Measurements from ENCODE around the gene RBP5. TPM values are rescaled to one million over a fixed set of nuclear protein-coding genes. Genes with fewer than 3 reads are reported as not detected.
A peak's percentile ranks its signal among the peaks of the same experiment; 100 is the strongest.

RBP5 gene
- total RNA-seq, 2 experiments from 2014 or later = 0.21 TPM; not detected in 1

GRCh38 chr12:7143564-7143963 lies 14.9 kb upstream of the RBP5 start:
- CTCF ChIA-PET = interaction anchor here (0.9 to 2.3 kb wide), 10 partner anchors 10 to 494 kb away, joined by 3 to 10 read pairs (median 4); no protein-coding TSS in a partner anchor
- H3K9me3 Mint-ChIP-seq = no peaks in the 10 kb centered on the region
- peaks cover 6% of the 10 kb centered on the region for H3K4me1 Mint-ChIP-seq (ENCODE audit: low read depth)
- POLR2A ChIA-PET = no interaction called here
- intact Hi-C loops (cut with micrococcal nuclease) = no loop called here
- peaks cover 23% of the 10 kb centered on the region for H3K36me3 Mint-ChIP-seq
- no peak overlapping the region for H3K4me3 Mint-ChIP-seq
- no peak for DNase-seq
- no peaks in the 10 kb centered on the region for H3K27me3 Mint-ChIP-seq
- H3K27ac Mint-ChIP-seq = no peak overlapping the region

- Mint-ChIP-seq H3K36me3 (peaks cover 24% of the 10 kb centered on the region), H3K27me3 (no peaks in the 10 kb centered on the region), H3K4me1 (ENCODE audit: low read depth) (peaks cover 6% of the 10 kb centered on the region), H3K9me3 (no peaks in the 10 kb centered on the region), H3K4me3 (no peak overlapping the region), H3K27ac (no peak overlapping the region)
- intact Hi-C loops (cut with micrococcal nuclease) = loop anchor here (1.0 kb wide), 1 partner anchor 45 kb away; no protein-coding TSS in a partner anchor
- POLR2A ChIA-PET = interaction anchor here (0.7 kb wide), 1 partner anchor 125 kb away, joined by 3 read pairs; the partner anchor contains the start of gene LPCAT3
- CTCF ChIA-PET = interaction anchor here (1.0 to 2.3 kb wide), 7 partner anchors 11 to 495 kb away, joined by 3 to 10 read pairs (median 4); no protein-coding TSS in a partner anchor
- no peak for DNase-seq
Observed at GRCh38 chr12:7142809-7143465, 14.2 kb upstream of the RBP5 start.

GRCh38 chr12:7142056-7142644 lies 13.5 kb upstream of the RBP5 start:
- H3K9me3 Mint-ChIP-seq = no peaks in the 10 kb centered on the region
- peaks cover 26% of the 10 kb centered on the region for H3K36me3 Mint-ChIP-seq

GRCh38 chr12:7141351-7142005 lies 12.8 kb upstream of the RBP5 start:
- Mint-ChIP-seq H3K9me3 (no peaks in the 10 kb centered on the region), H3K27ac (no peak overlapping the region), H3K36me3 (peaks cover 24% of the 10 kb centered on the region), H3K4me1 (ENCODE audit: low read depth) (peaks cover 6% of the 10 kb centered on the region), H3K4me3 (no peak overlapping the region), H3K27me3 (no peaks in the 10 kb centered on the region)
- ChIA-PET POLR2A (interaction anchor here (0.6 kb wide), 1 partner anchor 443 kb away, joined by 4 read pairs; no protein-coding TSS in a partner anchor), CTCF (interaction anchor here (1.0 to 2.3 kb wide), 6 partner anchors 13 to 496 kb away, joined by 3 to 10 read pairs (median 6); no protein-coding TSS in a partner anchor)
- intact Hi-C loops (cut with micrococcal nuclease) = loop anchor here (1.0 kb wide), 1 partner anchor 47 kb away; no protein-coding TSS in a partner anchor
- no peak for DNase-seq

More at GRCh38 chr12:7142056-7142644, 13.5 kb upstream of the RBP5 start:
- intact Hi-C loops (cut with micrococcal nuclease) = loop anchor here (1.0 kb wide), 1 partner anchor 46 kb away; no protein-coding TSS in a partner anchor
- Mint-ChIP-seq H3K27me3 (no peaks in the 10 kb centered on the region), H3K4me3 (no peak overlapping the region), H3K27ac (no peak overlapping the region), H3K4me1 (ENCODE audit: low read depth) (peaks cover 6% of the 10 kb centered on the region)
- CTCF ChIA-PET = interaction anchor here (1.0 to 2.3 kb wide), 5 partner anchors 12 to 496 kb away, joined by 4 to 10 read pairs (median 7); no protein-coding TSS in a partner anchor
- DNase-seq = peak; percentile 70
- POLR2A ChIA-PET = interaction anchor here (0.6 to 0.7 kb wide), 2 partner anchors 124 to 443 kb away, joined by 3 to 4 read pairs; partner anchors contain the start of gene LPCAT3

GRCh38 chr12:7139200-7139599 lies 10.5 kb upstream of the RBP5 start:
- ChIA-PET CTCF (interaction anchor here (0.9 kb wide), 1 partner anchor 30 kb away, joined by 3 read pairs; no protein-coding TSS in a partner anchor), POLR2A (no interaction called here)
- no peak overlapping the region for H3K27ac Mint-ChIP-seq
- no peaks in the 10 kb centered on the region for H3K9me3 Mint-ChIP-seq
- peaks cover 6% of the 10 kb centered on the region for H3K4me1 Mint-ChIP-seq (ENCODE audit: low read depth)
- intact Hi-C loops (cut with micrococcal nuclease) = no loop called here
- H3K36me3 Mint-ChIP-seq = peaks cover 29% of the 10 kb centered on the region
- no peak overlapping the region for H3K4me3 Mint-ChIP-seq
- no peaks in the 10 kb centered on the region for H3K27me3 Mint-ChIP-seq
- DNase-seq = no peak

GRCh38 chr12:7137908-7138307 lies 9.2 kb upstream of the RBP5 start:
- no peak overlapping the region for H3K27ac Mint-ChIP-seq
- peaks cover 6% of the 10 kb centered on the region for H3K4me1 Mint-ChIP-seq (ENCODE audit: low read depth)
- no peaks in the 10 kb centered on the region for H3K9me3 Mint-ChIP-seq
- no peaks in the 10 kb centered on the region for H3K27me3 Mint-ChIP-seq
- H3K4me3 Mint-ChIP-seq = no peak overlapping the region
- H3K36me3 Mint-ChIP-seq = peaks cover 29% of the 10 kb centered on the region
- no peak for DNase-seq
- intact Hi-C loops (cut with micrococcal nuclease) = no loop called here
- ChIA-PET POLR2A (no interaction called here), CTCF (interaction anchor here (0.7 kb wide), 1 partner anchor 488 kb away, joined by 3 read pairs; no protein-coding TSS in a partner anchor)

GRCh38 chr12:7136676-7137075 lies 8.0 kb upstream of the RBP5 start:
- no peak for DNase-seq
- ChIA-PET CTCF (no interaction called here), POLR2A (no interaction called here)
- intact Hi-C loops (cut with micrococcal nuclease) = no loop called here
- Mint-ChIP-seq H3K4me1 (ENCODE audit: low read depth) (peaks cover 13% of the 10 kb centered on the region), H3K9me3 (no peaks in the 10 kb centered on the region), H3K27me3 (no peaks in the 10 kb centered on the region), H3K27ac (no peak overlapping the region), H3K4me3 (no peak overlapping the region), H3K36me3 (peaks cover 26% of the 10 kb centered on the region)

- ChIA-PET POLR2A (no interaction called here), CTCF (no interaction called here)
- no peak overlapping the region for H3K27ac Mint-ChIP-seq
- no peaks in the 10 kb centered on the region for H3K9me3 Mint-ChIP-seq
- intact Hi-C loops (cut with micrococcal nuclease) = no loop called here
- H3K4me1 Mint-ChIP-seq (ENCODE audit: low read depth) = peaks cover 17% of the 10 kb centered on the region
- no peak for DNase-seq
- H3K4me3 Mint-ChIP-seq = no peak overlapping the region
- H3K36me3 Mint-ChIP-seq = peaks cover 22% of the 10 kb centered on the region
- H3K27me3 Mint-ChIP-seq = no peaks in the 10 kb centered on the region
Observed at GRCh38 chr12:7136071-7136470, 7.4 kb upstream of the RBP5 start.

- H3K36me3 Mint-ChIP-seq = peaks cover 22% of the 10 kb centered on the region
- H3K4me3 Mint-ChIP-seq = no peak overlapping the region
- no peaks in the 10 kb centered on the region for H3K9me3 Mint-ChIP-seq
- no peaks in the 10 kb centered on the region for H3K27me3 Mint-ChIP-seq
- ChIA-PET CTCF (interaction anchor here (1.0 kb wide), 1 partner anchor 10 kb away, joined by 4 read pairs; no protein-coding TSS in a partner anchor), POLR2A (no interaction called here)
- no peak overlapping the region for H3K27ac Mint-ChIP-seq
- DNase-seq = no peak
- intact Hi-C loops (cut with micrococcal nuclease) = loop anchor here (5.0 kb wide), 2 partner anchors 117 to 503 kb away; partner anchors contain the start of gene LPCAT3
- H3K4me1 Mint-ChIP-seq (ENCODE audit: low read depth) = peaks cover 21% of the 10 kb centered on the region
Observed at GRCh38 chr12:7134396-7135166, 5.9 kb upstream of the RBP5 start.

- no peaks in the 10 kb centered on the region for H3K9me3 Mint-ChIP-seq
- peak overlapping the region; percentile 87 for H3K4me3 Mint-ChIP-seq
- POLR2A ChIA-PET = interaction anchor here (1.3 kb wide), 1 partner anchor 188 kb away, joined by 5 read pairs; the partner anchor contains the start of genes C12orf57 and RNU7-1
- H3K36me3 Mint-ChIP-seq = peaks cover 10% of the 10 kb centered on the region
- H3K27ac Mint-ChIP-seq = peak overlapping the region; percentile 59
- peak; percentile 73 for DNase-seq
- intact Hi-C loops (cut with micrococcal nuclease) = loop anchor here (5.0 kb wide), 2 partner anchors 114 to 506 kb away; partner anchors contain the start of gene LPCAT3
- H3K27me3 Mint-ChIP-seq = no peaks in the 10 kb centered on the region
- peaks cover 28% of the 10 kb centered on the region for H3K4me1 Mint-ChIP-seq (ENCODE audit: low read depth)
- CTCF ChIA-PET = interaction anchor here (1.6 to 1.7 kb wide), 3 partner anchors 9 to 22 kb away, joined by 4 to 9 read pairs (median 4); no protein-coding TSS in a partner anchor
Observed at GRCh38 chr12:7131502-7131866, 2.8 kb upstream of the RBP5 start.
